HG02981 (cell line): ENCODE data around the gene DCUN1D4.

Source experiments
- ATAC-seq: cut with Tn5 transposase; IDR thresholded peaks from one replicate; pipeline ENCODE4 v1.9.1; 2021; ENCODE audit warnings: mild to moderate bottlenecking, moderate library complexity; ENCODE audit not compliant: unreplicated experiment

The DCUN1D4 gene

DNA sequence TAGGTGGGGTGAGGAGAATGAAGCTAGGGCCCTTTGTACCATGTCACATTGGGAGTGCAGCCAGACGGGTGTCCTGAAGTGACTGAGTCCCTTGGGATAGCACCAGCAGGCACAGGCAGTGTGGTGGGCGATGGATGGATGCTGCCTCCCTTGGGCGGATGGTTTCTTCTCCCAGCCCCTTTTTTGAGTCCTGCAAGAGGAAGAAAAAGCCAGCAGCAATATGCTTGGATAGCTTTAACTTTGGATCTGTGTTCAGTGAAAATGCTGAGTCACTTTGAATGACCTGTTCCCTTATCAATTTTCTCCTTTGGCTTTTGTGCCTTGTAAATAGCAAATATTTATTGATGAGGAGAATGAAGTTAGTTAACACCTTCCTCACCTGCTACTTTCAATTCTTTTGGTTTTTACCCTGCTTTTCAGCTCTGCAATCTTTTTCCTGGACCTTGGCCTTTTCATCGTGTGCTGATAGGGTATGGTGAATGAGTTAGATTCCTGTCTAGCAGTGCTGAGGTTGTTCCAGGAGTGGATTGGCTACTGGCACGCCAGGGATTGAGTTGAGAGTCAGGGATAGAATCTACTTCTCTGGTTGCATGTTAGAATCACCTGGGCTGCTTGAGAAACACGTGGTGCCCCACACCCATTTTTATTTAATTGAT, 10.2 kb downstream of the DCUN1D4 start:
- ATAC-seq: no peak

DNA sequence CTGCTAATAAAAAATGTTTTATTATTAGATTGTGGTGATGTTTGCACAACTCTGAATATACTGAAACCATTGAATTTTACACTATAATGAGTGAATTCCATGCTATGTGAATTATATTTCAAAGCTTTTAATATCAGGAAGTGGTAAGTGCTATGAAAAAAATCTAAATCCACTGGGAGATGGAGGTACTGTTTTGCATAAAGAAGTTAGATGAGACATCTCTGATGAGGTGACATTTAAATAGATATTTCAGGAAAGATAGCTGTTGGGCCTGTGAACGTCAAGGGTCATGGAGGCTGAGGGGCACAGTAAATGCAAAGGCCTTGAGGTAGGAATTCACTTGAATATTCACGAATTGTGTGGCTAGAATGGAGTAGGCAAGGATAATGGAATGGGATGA, 12.3 kb downstream of the DCUN1D4 start:
- ATAC-seq: no peak

DNA sequence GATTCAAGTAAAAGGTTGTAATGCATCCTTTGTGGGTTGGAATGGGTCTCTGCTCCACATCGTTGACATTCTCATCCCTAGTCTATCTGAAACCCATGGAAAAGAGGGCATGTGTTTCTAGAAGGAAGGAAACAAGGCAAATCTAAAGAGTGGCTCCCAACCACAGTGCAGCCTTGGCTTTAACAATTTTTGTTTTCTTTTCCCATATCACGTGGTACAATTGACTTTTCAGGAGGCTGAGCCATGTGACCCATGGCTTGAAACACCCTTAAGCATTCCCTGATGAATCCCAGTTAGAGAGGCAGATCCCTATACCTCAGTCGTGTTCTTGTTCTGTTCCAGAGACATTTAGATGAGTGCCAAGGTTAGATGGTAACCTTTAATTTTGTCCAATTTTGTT, 12.8 kb downstream of the DCUN1D4 start:
- no peak for ATAC-seq

DNA sequence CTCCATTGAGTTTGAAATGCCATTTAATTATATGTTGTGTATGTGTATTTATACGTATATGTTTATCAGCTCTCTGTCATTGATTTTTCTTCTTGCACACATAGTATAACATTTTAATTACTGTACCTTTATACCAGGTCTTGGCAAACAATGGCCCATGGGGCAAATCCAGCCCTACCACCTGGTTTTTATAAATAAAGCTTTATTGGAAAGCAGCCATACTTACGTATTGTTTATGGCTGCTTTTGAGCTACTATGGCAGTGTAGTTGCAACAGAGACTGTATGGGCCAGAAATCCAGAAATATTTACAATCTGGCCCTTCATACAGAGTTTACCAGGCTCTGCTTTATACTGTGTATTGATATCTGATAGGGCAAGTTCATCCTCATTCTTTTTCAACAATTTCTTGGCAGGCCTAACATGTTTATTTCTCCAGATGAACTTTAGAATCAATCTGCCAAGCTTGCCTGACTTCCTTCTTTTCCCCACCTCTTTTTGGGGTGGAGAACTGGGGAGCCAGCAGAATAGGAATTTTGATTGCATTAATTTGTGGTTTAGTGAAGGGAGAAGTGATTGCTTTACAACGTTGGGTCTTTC, 15.8 kb downstream of the DCUN1D4 start:
- no peak for ATAC-seq

DNA sequence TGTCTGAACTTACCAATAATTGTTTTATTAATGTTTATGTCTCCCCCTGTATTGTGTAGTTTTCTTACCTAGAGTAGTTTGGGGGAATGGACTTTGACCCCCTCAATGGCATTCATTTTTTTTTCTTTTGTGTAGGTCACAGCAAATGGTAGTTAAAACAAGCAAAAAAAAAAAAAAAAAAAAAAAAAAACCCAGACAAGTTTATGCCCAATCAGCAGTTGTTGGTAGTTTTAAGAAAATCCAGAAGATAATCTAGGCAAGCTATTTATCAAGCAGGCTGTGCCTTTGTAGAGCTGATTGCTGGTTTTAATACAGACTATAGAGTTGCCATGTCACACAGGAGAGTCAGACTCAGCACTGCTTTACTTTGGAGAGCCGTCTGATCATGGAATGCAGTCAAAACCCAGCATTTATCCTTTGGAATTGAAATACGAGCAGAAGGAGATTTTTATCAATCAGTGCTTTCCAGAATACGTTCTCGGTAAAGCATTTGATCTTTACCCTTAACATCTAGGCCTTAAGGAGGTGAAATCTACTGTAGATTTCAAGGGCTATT, 16.6 kb downstream of the DCUN1D4 start:
- no peak for ATAC-seq

DNA sequence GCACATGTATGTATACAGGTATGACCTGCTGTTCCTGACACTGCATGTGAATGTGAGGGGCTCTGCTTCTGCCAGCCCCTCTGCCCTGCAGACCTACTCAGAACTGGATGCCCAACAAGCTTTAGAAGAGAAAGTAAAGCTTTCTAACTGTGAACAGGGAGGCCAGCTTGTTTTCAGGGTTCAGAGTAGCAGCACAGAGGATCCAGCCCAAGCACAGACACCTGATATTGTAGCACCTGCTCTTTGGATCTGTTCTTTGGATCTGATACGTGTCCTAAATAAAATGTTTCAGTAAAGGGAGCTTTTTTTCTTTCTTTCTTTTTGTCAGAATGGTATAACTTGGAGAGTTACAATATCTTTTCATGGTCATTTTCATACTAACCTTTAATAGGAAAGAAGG, 19.2 kb downstream of the DCUN1D4 start:
- no peak for ATAC-seq

DNA sequence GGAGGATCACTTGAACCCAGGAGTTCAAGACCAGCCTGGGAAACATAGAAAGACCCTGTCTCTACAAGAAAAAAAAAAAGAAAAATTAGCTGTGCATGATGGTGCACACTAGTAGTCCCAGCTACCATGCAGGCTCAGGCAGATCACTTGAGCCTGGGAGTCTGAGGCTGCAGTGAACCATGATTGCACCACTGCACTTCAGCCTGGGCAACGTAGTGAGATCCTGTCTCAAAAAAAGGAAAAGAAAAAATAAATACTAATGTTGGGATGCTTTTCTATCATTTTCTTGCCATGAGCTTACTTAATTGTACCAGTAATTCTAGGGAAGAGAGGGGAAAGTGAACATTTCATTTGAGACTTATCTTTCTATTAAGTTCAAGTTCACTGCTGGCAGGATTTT, 19.8 kb downstream of the DCUN1D4 start:
- ATAC-seq: no peak

DNA sequence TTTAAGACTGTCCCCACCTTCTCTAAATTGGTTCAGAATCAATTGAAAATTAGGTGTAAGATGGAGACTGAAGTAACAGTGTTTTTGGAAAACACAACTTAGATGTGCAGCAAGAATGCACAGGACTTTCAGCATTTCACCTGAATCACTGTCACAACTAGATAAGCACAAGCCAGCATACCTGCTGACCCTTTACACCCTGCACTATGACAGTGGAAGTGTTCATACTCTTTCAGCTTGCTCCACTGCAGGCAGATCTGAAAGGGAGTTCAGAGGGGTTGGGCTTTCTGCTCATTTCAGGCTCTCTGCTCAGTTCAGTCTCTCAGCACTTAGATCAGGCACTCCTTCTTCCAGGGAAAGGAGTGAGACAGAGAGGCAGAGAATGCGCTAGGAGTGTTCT, 22.8 kb downstream of the DCUN1D4 start:
- ATAC-seq: no peak

DNA sequence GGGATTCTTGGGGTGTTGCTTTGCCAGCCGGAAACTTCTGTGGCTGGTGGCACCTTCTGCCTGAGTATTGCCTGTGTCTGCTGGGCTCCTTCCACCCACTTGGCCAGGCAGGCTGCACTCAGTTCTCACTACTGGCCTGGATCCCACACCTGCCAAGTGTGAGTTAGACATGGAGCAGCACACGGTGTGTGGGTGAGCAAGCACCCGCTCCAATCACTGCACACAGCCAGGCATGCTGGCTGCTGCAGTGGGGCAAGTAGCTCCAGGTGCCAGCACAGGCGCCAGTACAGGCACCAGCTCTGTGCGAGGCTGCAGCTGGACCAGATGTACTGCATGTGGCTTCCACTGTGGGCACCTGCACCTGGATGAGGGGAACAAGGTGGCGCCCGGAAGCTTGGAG, 23.9 kb downstream of the DCUN1D4 start:
- ATAC-seq: no peak

DNA sequence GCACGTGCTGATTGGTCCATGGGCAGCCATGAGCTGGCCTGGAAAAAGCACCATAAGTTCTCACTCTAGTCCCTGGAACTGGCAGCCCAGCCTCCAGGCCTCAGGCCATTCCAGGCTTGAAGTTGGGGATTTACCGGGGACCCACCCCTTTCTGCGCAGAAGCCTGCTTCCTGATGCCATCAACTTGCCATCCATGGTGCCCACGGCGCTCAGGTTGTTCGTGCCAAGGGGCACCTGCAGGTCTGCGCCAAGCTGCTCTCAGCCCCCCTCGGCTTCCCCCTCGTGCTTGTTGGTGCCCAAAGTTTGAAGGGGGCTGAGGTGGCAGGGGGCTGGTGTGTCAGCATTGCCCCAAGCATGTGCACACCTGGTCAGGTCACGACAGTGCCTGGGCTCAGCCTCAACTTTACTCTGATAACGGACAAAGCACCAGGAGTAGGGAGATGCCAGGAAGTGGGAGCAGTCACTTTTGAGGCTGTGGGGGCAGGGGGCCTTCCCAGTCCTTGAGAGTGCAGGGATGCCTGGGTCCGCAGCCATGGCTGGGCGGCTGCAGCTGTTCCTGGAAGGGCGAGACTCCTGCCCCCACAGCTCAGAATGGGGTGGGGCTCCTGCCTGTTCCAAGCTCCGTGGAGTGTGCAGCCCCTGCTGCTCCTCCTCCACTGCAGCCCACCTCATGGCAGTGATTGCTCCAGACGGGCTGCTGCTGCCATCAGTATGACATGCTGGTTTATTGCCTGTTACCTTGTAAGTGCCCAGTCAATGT, 24.9 kb downstream of the DCUN1D4 start:
- no peak for ATAC-seq

DNA sequence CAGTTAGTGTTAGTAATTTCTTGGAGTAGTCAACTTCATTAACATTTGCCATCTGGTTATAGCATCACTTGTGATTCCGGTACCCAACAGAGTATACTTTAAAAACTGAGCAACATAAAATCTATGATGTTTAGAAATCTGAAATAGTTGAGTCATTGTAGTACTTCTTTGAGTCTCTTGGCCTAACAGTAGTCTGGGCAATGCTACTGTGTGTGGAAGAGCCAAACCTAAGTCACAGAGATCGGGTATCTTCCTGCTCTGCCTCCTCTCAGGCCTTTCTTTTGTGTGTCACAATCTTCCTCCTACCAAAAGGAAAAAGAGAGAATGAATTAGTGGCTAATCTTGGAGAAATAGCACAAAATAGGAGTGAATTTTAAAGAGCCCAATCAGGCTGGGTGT, 25.5 kb downstream of the DCUN1D4 start:
- ATAC-seq: no peak

DNA sequence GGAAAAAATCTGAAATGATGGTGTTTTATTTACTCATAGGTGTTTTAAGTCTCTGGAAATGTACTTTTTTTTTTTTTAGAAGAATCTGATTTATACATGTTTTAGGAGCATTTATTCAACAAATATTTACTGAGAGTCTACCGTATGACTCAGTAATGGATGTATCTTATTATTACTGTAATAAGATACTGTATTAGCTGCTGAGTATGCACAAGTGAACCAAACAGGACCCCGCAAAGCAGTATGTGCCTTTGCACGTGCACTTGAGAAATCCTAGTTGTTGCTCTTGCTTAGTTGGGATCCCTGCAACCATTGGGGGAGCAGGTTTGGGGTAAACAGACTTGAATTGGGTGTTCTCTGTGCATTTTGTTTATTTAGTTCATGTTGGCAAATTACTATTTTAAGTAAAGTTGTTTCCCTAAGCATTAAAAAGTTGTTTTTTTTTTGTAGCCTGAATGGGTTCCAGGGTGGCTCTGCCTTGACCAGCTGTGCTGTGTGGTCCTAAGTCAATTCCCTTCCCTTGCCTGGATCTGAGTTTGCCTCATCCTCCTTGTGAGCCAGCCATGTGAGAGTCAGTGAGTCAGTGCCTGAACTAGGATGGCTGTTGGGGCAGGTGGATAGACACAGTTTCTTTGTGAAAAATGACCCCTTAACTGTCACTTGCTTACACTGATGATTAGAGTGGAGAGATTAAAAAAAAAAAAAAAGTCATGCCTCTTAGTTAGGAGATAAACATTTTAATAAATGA, 27.7 kb downstream of the DCUN1D4 start:
- ATAC-seq: no peak

DNA sequence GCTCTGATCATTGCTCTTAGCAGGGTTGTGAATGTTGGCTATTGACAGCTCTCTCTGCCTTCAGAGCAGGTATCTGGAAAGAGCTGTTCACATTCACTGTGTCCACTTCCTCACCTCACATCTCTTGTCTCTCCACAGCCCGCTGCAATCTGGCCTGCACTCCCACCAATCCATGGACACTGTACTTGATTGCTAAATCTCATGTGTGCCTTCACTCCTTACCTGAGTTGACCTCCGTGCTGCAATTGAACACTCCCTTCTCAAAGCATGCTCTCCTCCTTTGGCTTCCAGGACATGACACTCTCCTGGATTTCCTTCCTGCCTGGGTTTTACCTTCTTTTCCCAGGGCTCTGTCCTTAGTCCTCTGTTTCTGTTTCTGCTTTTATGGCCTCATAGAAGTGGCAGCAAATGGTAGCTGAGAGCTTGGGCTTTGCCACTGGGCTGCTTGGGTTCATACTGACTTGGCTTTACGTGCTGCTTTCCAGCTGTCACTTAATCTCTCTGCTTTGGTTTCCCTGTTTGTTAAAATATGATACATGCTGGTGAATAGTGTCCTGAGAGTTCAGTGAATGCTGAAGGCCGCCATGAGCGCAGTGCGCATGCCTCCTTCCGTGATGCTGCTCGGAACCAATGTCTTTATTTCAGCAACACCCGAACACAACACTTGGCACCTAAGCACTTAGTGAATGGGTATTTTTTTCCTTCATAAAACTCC, 29.5 kb downstream of the DCUN1D4 start:
- no peak for ATAC-seq

DNA sequence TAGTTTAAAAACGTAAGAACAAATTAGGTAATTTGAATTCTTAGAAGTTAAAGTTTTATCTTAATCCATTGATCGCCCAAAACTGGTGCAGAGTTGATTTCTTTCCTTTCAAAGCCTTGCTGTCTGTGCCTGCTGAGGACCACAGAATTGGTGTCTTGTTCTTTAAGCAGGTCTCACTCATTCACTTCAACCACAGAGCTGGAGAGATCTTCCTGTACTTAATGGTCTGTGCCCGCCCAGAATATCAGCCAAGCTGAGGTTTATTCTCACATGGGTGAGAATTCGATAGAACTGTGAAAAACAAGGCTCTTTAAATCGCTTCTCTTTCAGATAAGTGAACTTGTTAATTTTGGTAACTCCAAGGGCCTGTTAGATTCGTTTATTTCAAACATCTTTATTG, 31.6 kb downstream of the DCUN1D4 start:
- ATAC-seq: no peak

DNA sequence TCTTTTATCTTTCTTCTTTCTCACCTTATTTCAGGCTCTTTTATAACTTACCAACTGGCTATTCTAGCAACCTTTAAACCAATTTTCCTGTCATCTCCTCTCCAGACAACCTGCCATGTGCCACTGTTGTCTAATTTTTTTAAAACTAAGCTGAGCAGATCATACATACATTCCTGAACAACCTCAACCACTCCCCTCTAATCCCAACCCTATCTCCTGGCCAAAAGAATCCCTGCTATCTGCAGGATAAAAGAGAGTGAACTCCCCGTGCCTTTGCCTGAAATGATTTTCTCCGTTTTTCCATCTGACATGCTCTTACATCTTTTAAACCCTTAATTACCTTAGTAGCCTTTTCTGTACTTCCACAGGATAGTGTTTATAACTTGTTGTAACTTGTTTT, 35.5 kb downstream of the DCUN1D4 start:
- no peak for ATAC-seq

DNA sequence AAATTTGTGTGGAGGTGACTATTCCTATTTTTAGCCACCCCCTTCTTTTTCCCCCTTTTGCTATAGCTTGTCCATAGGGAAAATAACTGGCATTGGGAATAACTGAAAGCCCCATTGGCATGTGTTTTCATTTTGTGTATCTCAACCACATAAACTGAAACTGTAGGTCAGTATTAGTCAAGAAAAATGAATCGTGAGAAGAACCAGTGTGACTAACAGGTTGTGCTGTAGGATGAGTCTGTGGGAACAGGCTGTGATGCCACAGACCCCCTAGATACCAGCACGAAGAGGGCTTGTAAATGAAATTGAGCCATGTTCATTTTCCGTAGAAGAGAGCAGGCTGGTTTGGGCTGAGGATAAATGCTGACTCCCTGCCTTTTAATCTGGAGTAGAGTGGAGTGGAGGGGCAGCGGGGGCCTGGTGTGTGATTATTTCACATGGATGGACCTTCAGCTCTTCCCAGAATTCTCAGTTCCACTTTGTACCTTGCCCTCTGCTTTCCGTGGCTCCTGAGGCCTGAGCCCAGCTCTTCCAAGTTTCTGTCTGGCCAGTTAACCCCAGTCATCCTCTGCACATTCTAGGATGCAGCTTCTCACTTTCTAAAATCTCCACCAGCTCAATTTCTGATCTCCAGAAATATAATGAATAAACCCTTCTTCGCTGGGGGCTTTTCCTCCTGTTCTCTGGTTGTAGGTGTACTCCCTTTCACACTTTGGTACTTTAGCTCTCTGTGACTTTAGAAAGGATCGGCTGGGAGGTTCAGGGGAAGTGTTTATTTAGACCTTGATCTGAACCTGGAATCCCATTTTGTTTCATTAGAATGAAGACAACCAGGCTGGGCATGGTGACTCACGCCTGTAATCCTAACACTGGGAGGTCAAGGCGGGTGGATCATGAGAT, 37.3 kb downstream of the DCUN1D4 start:
- ATAC-seq: no peak

DNA sequence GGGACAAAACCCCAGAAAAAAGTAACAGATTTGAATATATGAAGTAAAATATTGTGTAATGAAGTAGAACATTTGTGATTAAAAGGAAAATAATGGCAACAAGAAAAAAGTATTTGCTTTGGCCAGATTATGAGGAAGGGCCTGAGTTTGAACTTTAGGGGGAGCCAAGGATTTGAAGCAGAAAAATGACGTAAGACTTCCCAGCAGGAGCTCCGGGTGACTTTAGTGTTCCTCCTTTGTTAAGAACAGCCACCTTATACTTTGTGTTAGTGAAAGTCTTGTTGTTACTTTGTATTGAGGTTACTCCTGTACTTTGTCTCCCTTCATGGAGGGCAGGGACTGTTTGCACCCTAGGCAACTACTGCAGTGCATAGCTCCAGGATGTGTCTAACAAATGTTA, 41.1 kb downstream of the DCUN1D4 start:
- no peak for ATAC-seq

DNA sequence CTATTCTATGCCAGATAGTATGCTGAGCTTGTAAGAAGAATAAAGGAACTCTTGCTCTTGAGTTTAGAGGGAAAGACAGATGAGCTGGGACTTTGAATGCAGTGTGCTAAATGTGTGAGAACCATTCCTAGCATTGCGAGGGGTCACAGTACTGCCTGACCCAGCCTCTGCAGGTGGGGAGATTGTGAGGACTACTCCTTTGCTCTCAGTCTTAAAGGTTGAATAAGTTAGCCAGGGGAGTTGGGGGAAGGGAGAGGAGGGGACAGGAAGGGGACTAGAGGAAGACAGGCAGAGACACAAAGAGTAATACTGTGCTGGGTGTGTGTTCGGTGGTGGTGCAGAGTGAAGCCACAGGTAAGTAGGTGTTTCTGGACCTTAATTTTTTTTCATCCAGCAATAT, 41.7 kb downstream of the DCUN1D4 start:
- no peak for ATAC-seq

DNA sequence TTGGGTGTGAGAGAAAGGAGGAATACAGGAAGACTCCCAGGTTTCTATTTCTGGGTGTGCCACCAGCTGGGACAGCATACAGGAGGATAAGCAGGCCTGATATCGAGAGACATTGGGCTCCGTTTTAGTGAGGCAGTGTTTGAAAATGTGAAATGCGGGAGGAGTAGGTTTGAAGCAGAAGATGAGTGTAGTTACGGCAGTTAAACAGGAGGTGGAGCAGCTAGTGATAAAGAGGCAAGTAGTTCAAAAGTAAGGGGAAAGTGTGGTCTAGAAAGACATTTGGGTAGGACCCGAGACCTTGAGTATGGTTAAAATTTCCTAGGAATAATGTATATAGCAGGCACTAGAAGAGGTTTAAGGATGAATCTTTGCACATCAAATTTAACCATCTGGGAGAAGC, 42.4 kb downstream of the DCUN1D4 start:
- ATAC-seq: peak; percentile 70

DNA sequence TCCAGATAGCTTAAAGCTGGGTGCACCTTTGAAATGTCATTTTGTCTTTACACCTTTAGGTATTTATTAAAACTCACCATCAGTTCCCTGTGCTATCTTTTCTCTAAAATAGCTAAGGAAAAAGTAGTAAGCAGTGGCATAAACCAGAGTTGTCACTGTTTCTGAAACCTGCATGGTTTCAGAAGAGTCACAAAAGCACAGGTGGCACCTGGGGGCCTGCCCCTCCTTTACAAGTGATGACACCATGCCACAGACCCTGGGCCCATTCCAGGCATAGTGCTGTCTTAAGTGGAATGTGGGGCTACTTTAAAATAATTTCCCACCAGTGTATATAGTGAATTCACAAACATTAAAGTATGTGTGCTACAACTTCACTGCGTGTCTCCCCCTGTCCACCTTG, 47.8 kb downstream of the DCUN1D4 start:
- ATAC-seq: no peak
